Pulmonary artery endothelial cell (primary cell): ENCODE measurements around the gene UMODL1. TPM values are rescaled to one million over a fixed set of nuclear protein-coding genes. Genes with fewer than 3 reads are reported as not detected.
"Not testable (repeated sequence)": the region's sequence is repeated elsewhere in the genome, so short reads cannot be mapped to it uniquely, and the experiment has no call there.

Experiments
- DNase-seq: peaks from one replicate; pipeline ENCODE4 v3.0.0-alpha.2; 2011; ENCODE audit warnings: low read depth, low spot score
- total RNA-seq: library from RNA; depleted of rRNA; stranded (reverse); fragments of >200 nt; gene quantifications from 2 replicates; pipeline ENCODE4 v1.2.3, GENCODE V29; 2014

The UMODL1 gene
- total RNA-seq, 1 donor from 2014 or later, result not detected

DNA sequence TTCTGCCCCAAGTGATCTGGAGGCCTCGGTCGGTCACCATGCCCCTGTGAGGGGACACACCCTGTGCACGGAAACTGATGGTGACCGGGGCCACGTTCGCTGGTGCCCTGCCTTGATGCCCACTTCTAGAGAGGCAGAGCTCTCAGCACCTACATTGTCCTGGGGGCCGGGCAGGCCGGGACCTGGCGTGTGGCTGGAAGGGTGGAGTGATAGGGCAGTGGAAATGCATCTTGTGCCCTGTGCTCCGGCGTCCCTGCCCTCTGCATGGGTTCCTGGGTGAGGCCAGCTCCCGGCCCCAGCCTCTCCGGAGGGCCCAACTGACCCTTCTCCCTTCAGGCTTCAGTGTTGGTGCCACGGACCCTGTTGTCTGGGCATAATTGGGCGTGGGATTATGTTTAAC lies 11.0 kb upstream of the UMODL1 start:
- no peak for DNase-seq

DNA sequence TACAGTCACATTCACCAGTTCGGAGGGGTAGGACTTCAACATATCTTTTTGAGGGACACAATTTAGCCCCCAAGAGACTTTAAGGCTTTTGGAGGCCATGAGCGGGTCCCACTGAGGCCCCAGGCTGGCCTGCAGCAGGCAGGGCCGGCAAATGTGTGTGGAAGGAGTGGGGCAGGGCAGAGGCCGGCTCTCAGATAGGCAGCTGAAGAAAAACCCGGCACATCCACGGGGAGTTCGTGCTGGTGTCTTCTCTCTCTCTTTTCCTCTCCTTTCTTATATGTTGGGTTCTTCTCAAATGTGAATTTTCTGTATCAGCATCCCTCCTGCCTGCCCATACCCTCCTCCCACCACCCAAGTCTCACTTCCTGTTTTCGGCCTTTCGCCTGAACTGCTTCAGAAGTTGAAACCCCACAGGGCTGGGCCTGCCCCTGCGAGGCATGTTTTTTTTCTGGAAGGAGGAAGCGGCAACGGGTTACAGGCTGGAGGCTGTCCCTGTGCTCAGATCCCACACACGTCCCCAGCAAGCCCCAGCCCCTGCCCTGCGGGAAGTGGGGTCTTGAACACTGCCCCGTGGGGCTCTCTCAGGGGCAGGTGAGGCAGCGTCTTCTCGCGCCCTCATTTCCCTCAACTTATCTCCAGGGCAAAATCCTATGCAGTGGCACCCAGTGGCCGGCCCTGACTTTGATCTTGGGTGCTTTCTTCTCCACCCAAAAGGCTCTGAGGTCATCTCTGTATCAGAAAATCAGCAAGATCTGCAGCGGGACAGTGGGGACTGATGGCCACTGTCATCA lies 9.7 kb upstream of the UMODL1 start:
- DNase-seq, result no peak

DNA sequence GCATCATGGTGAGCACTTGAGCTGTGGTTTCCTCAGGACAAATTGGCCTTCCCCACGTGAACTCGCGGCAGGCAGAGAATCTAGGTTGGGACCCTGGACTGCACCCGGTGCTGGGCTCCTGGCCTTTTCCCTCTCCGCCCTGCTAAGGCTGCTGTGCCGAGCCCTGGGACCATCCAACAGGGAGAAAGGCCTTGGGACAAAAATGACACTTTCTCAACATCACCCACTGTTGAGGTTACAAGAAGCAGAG lies 9.2 kb upstream of the UMODL1 start:
- DNase-seq, result no peak

DNA sequence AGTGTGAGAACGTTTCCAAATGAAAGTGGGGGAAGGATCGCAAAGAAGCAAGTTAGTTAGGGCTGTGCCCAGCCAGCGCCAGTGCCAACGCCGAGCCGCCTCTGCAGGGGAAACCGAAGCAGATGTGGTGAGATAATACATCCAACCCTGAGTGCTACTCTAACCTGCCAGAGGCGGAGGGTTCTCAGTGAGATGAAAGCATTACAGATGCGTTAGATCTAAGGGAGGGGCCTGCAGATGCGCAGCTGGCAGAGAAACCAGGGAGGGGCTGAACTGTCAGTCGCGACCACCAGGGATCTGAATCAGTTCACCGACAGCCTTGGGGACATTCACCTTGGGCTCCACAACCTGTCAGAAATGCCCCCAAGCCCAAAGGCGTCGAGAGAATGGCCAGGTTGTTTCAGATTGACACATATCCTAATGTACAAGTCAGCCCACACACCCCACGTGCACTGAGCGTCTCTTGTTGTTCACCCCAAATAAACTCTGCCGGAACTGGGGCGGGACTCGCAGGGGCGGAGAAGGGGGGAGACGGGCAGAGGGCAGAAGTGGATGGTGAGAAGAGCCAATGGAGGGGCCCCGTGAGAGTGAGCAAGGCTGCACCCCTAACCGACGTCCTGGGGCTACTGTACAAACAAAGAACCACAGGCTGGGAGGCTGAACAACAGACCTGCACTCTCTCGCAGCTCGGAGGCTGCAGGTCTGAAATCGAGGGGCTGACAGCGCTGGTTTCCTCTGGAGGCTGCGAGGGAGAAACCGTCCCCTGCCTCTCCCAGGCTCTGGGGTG lies 8.7 kb upstream of the UMODL1 start:
- no peak for DNase-seq

DNA sequence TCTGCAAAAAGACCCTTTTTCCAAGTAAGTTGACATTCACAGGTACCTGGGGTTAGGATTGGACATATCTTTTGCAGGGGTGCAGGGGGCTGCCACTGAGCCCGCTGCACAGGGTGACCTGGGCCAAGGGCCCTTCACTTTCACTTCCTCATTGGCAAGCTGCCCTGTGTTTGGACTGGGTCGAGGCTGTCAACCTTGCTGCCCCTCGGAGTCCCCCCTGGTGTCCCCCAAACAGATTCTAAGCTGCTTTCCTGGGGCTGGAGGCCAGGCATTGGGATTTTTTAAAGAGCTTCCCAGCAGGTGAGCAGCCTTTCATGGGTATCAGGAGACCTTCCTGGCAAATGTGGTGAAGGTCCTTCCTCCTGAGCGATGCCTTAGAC lies 7.9 kb upstream of the UMODL1 start:
- DNase-seq, result no peak

DNA sequence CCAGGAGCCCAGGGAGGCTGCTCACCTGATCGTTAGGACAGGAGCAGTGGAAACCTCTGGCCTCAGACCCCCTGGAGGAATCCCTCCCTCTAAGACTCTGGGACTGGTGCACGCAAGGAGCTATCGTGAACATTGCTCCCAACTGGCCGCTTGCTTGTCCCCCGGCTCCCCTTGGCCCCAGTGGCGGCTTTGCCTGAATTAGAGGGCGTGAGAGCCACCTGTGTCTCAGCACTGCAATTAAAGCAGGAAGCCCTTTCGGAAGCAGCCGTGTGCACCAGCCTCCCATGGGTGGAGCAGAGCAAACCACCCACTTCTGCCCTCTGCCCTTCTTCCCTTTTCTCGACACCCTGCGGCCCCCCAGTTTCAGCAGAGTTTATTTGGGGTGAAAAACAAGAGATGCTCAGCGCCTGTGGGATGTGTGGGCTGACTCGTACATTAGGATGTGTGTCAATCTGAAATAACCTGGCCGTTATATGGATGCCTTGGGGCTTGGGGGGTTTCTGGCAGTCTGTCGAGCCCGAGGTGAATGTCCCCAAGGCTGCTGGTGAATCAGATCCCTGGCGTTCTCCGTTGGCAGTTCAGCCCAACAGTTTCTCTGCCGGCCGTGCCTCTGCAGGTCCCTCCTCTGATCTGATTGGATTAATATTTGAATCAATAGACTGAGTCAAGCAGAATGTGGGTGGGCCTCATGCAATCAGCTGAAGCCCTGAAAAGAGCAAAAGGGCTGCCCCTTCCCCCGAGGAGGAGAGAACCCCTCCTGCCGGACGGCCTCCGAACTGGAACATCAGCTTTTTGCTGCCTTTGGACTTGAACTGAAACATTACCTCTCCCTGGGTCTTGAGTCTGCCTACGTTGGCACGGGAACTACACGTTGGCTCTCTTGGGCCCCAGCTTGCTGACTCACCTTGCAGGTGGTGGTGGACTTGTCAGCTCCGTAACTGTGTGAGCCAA lies 7.3 kb upstream of the UMODL1 start:
- DNase-seq, result no peak

DNA sequence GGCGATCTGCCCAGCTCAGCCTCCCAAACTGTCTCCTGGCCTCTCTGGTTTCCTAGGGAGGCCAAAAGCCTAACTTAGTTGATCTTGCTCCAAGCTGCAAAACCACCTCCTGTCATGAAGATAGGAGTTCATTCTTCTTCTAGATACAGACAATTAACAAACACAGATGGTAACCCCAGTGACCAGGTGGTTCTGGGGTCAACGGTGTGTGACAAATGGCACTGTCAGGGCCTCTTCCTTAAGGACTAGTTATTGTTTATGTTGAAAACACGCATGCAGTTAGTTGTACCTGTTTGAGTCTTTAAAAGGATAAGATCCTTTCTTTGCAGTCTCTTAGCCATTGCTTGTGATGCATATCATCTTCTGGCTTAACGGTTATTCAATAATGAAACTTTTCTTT lies 4.6 kb upstream of the UMODL1 start:
- no peak for DNase-seq

DNA sequence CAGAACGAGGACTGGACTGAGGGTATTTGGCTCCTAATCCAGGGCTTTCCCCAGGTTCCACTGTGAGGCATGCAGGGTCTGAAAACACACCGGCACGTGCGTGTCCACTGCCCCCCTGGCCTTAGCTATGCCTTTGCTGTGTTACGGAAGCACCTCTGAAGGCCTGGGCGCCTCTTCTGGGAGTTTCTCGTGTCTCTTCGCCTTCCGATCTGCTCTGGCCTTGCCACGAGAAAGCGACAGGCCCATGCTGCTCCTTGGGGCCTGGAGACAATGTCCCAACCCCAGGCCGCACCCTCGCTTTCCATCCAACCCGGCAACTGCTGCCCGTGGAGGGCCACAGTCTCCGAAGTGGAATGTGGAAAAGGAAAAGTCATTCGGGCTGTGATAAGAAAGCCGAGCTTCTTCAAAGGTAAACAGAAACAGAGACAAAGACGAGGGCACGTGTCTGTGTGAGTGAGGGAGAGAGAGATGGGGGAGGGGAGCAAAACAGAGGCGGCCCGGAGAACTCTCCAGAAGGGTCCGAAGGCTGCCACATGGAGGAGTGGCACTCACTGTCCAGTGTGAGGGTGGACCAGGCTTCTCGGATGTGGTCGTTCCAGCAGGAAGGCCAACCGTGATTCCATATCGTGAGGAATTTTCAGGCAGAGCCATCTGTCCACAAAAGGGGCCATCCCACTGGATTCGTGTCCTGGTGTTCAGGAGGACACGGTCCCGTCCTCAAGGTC lies 3.4 kb upstream of the UMODL1 start:
- DNase-seq, result no peak

DNA sequence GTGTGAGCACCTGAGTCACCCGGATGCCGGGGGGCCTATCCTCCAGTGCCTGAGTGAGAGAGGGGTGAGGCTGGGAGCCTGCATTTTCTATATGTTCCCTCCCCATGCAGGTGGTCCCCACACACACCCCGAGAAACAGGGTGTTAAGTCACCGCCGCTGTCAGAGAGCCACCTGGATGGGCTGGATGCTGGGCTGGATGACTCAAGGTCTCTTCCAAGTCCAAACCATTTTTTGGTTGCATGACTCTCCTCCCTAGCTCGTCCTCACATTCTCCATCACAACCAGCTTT lies 2.9 kb upstream of the UMODL1 start:
- DNase-seq, result no peak

DNA sequence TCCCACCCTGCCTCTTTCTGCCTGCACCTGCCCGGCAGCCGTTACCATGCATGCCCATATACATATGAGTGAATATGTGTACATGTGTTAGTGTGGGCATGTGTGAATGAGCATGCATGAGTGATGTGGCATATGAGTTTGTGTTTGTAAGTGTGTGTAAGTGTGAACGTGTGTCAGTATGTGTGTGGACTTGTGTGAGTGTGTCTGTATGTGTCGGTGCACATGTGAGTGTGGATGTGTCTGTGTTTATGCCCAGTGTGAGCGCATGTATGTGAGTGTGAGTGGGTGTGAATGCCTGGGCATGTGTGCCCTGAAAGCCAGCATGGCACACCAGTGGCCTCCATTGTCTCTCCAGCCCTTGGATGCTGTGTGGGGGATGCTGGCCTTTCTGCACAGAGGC lies 2.5 kb upstream of the UMODL1 start:
- no peak for DNase-seq

DNA sequence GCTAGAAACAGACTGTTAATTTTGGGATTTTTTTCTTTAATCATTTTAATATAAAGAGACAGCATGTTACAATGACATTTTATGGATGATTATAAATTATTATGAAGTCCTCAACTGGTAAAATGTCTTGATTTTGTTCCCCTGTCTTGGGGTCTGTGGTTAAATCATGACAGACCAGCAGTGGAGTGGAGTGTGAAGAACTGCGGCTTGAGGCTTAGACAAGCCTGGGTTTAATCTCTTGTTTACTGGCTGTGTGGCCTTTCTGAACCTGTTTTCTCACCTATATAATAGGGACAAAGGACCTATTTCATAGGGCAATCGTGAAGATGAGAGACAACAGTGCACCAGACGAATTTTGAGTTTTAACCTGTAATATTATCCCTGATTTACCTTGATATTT lies 1.8 kb upstream of the UMODL1 start:
- DNase-seq, result no peak

DNA sequence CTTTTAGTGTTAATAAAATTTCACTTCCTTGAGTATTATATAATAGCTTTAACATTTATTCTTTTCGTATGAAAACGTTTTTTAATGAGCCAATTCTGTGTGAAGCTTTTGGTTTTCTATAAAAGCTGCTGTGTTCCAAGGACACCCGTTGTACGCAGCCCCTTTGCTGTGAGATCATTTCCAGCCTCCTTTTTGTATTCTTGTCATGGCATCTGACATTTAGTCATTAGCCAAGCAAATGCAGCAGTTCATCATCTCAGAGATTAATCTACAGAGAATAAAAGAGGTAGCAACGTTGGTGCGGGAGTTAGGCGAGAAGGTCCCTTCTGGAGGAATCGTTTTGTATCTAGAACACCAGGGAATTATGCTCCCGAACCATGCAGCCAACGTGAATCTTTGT lies 1.3 kb upstream of the UMODL1 start:
- no peak for DNase-seq

DNA sequence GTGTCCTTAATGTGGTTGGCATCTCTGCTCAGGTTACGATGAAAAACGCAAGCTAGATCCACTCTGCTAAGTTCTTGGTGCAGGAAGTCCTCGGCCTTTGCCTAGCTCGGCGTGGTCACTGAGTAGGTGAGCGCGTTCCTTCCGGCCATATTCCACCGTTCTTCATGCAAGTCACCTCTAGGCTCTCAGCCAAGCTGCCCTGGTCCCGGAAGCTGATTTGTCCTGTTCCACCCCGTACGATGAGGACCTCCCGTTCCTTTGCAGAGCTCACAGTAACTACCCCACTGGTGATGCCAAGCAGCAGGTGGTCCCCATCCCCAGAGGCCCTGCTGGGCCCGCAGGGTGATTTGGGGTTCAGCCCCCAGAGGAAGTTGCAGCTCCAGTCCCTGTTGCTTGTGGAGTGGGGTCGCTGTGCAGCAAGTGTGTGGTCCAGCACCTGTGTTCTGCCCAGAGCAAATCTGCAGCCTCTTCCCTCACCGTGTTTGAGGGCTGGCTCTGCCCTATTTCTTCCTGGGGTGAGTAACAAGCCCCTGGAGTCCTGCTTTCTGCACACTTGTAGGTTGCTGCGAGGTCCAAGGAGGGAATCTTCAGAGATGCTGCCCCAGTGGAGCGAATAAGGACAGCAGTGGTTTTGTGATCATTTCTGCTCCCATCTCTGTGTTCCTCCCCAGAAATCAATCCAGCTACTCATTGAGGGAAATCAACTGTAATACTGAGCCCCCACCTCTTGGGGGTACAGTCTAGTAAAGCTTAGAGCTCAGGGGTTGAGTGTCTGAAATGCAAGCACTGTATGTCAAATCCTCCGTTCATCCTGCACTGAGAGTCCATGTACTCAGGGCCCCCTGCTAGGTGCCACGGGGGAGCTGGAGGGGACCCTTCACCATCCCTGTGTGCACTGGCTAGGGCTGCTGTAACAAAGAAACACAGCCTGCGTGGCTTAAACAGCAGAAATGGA lies 2.3 kb downstream of the UMODL1 start:
- DNase-seq, result no peak

DNA sequence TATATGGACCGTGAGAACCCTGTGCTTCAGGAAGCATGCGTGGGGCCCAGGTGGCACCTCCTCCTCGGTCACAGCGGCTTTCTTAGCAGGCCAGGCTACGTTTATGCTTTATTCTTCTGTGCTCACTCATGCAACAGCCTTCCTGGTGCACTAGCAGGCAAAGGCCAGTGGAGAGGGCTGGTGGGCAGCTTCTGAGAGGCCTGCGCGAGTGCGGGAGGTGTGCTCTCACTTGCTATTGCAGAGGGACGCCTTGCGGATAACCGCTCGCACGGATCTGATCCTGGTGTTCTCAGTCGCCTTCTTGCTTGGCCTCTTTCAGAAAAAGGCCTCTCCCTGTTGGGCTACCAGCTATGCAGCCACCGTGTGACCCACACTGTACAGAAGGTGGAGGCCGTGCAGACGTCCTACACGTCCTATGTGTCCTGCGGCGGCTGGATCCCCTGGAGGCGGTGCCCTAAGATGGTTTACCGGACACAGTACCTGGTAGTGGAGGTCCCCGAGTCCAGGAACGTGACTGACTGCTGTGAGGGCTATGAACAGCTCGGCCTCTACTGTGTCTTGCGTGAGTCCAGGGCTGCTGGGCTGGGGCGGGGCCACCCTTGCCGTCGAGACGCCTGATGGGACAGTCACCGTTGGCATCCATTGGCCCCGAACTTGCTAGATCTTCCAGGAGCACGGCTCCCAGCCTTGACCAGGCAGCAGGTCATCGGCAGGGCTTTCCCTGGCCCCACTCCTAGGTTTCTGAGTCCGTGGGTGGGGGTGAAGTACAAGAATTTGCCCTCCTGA lies 4.8 kb downstream of the UMODL1 start:
- DNase-seq, result no peak

DNA sequence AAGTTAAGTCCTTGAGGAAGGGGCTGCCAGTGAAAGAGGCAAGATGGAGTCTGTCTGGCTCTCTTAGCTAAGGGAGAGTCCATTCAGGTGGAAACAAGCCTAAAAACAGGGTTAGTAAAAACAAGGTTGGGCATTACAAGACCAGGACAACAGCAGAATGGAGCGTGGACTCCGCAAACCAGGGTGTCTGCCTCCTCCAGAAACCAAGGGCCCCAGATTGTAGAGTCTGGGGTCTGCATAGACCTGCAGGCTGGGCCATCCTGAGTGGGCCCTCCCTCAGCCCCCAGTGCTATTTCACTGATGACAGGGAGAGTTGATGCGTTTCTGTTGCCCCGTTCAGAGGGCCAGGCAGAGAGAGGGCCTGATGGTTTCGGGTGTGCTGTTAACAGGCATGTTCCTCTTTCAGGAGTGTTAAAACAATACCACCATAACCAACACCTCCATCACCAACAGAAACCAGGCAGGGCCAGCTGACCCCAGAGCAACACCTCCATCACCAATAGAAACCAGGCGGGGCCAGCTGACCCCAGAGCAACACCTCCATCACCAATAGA lies 6.6 kb downstream of the UMODL1 start:
- DNase-seq, result not testable (repeated sequence)

DNA sequence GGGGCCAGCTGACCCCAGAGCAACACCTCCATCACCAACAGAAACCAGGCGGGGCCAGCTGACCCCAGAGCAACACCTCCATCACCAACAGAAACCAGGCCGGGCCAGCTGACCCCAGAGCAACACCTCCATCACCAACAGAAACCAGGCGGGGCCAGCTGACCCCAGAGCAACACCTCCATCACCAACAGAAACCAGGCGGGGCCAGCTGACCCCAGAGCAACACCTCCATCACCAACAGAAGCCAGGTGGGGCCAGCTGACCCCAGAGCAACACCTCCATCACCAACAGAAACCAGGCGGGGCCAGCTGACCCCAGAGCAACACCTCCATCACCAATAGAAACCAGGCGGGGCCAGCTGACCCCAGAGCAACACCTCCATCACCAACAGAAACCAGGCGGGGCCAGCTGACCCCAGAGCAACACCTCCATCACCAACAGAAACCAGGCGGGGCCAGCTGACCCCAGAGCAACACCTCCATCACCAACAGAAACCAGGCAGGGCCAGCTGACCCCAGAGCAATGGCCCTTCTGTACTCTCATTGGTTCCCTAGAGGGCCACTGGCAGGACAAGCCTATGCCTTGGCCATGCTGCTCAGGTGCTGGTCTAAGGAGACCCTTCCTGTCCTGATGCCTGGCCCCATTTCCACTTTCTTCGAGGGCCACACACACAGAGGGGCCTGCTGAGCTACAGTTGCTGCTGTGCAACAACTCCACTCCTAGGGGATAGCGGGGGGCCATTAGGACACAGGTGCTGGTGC lies 7.3 kb downstream of the UMODL1 start:
- DNase-seq, result not testable (repeated sequence)

DNA sequence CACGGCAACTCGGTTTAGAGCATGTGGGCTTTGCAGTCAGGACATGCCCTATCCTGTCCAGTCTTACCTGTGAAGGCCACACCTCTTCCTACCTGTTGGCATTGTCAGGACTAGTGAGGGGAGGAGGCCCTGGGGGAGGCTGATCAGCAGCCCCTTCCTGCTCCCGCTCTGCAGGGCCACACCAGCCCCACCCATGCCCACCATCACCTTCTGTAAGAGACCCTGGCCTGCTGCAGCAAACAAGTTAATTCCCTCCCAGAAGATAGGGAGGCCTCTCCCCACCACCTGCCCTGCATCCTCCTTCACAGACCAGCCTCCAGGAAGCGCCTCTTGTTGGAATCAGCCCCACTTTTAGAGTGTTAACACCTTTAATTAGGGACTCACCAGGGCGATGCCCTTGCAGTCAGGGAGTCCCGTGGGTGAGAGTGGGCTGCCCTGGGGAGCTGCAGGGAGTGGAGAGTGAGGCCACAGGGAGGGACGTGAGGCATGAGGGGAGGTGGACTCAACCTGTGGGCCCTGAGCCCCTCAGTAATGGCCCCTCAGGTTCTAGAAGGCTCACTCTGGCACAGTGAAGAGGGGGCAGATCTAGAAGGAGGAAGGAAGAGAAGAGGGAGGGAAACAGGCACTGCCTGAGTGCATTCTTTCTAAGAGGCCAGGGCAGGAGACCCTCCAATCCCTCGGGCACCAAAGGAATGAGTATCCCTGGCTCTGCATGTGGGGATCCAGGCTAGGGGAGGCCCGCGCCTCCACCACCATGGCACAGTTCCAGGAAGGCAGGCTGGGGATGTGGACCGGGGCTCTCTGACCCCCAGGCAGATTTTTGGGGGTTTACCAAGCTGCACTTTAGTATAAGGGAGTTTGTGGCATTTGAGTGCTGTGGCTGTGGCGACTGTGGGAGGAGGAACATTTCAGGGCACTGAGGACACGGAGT lies 8.2 kb downstream of the UMODL1 start:
- no peak for DNase-seq
